ENCODE results near the gene GAL3ST1.
A peak's percentile ranks its signal among the peaks of the same experiment; 100 is the strongest.
"Not testable (repeated sequence)": the region's sequence is repeated elsewhere in the genome, so short reads cannot be mapped to it uniquely, and the experiment has no call there.

The GAL3ST1 gene

GRCh38 chr22:30574095-30574981 lies at the start of gene GAL3ST1:
Gene GAL3ST1, minus strand, starts transcription at chr22:30574665. Its CDS starts 17,273 bp downstream, at chr22:30557392.
- DNase-seq (ENCODE audit: low spot score), result peak; percentile 74

DNA sequence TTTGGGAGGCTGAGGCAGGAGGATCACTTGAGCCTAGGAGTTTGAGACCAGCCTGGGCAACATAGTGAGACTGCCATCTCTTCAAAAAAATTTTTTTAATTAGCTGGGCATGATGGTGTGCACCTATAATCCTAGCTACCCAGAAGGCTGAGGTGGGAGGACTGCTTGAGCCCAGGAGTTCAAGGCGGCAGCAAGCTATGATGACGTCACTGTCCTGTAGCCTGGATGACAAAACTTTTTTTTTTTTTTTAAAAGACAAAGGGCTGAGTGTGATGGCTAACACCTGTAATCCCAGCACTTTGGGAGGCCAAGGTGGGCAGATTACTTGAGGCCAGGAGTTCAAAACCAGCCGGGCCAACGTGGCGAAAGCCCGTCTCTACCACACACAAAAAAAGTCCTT lies 45.4 kb upstream of the GAL3ST1 start:
- not testable (repeated sequence) for DNase-seq (ENCODE audit: low spot score)

DNA sequence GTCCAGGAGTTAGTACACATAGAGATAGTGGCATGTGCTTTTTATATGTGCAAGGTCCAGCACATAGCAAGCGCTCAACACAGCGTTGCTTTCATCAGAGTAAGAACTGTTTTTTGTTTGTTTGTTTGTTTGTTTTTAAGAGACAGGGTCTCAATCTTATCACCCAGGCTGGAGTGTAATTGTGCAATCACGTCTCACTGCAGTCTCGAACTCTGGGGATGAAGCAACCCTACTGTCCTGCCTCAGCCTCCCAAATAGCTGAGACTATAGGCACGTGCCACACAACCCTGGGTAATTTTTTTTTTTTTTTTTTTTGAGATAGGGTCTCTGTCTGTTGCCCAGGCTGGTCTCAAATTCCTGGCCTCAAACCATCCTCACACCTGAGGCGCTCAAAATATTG lies 43.4 kb upstream of the GAL3ST1 start:
- DNase-seq (ENCODE audit: low spot score), result no peak

GRCh38 chr22:30615543-30615954 lies 41.1 kb upstream of the GAL3ST1 start:
- no peak for DNase-seq (ENCODE audit: low spot score)

GRCh38 chr22:30614879-30615278 lies 40.4 kb upstream of the GAL3ST1 start:
- no peak for DNase-seq (ENCODE audit: low spot score)

DNA sequence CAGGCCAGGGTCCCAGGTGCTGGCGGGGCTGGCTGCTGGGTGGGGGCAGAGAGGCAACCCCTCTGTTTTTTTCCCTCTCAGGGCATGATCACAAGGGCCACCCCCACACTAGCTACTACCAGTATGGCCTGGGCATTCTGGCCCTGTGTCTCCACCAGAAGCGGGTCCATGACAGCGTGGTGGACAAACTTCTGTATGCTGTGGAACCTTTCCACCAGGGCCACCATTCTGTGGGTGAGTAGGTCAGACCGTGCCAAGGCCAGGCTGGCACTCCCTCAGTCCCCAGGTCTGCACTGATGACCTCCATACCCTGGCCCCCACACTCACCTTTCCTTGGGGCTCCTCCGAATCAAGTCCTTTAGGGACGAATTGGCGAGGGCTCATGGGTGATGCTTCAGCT lies 39.8 kb upstream of the GAL3ST1 start:
- no peak for DNase-seq (ENCODE audit: low spot score)

DNA sequence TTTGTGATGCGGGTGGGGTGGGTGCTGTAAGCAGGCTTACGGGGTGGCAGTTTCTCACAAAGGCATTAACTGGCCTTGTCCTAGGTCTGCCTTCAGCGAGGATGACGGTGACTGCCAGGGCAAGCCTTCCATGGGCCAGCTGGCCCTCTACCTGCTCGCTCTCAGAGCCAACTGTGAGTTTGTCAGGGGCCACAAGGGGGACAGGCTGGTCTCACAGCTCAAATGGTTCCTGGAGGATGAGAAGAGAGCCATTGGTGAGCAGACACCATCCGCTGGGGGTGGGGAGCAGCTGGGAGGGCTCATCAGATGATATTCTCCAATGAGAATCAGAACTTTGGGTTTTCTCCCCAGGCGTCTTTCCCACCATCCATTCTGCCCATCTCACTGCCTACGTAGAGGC lies 38.3 kb upstream of the GAL3ST1 start:
- DNase-seq (ENCODE audit: low spot score), result no peak

DNA sequence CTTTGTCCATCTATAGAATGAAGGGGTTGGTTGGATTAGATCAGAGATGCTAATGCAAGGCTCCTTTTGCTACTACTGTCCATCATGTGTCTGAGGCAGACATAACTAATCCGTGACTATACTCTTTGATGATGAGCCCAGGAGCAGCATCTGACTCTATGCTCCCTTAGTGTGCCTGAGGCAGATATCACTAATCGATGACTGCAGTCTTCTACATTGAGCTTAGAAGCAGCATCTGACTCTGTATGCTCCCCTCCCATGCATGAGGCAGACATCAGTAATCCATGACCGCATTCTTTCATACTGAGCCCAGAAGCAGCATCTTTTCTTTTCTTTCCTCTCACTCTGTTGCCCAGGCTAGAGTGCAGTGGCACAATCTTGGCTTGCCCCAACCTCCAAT lies 36.7 kb upstream of the GAL3ST1 start:
- peak; percentile 1 for DNase-seq (ENCODE audit: low spot score)

GRCh38 chr22:30610299-30610698 lies 35.8 kb upstream of the GAL3ST1 start:
- peak; percentile 4 for DNase-seq (ENCODE audit: low spot score)

DNA sequence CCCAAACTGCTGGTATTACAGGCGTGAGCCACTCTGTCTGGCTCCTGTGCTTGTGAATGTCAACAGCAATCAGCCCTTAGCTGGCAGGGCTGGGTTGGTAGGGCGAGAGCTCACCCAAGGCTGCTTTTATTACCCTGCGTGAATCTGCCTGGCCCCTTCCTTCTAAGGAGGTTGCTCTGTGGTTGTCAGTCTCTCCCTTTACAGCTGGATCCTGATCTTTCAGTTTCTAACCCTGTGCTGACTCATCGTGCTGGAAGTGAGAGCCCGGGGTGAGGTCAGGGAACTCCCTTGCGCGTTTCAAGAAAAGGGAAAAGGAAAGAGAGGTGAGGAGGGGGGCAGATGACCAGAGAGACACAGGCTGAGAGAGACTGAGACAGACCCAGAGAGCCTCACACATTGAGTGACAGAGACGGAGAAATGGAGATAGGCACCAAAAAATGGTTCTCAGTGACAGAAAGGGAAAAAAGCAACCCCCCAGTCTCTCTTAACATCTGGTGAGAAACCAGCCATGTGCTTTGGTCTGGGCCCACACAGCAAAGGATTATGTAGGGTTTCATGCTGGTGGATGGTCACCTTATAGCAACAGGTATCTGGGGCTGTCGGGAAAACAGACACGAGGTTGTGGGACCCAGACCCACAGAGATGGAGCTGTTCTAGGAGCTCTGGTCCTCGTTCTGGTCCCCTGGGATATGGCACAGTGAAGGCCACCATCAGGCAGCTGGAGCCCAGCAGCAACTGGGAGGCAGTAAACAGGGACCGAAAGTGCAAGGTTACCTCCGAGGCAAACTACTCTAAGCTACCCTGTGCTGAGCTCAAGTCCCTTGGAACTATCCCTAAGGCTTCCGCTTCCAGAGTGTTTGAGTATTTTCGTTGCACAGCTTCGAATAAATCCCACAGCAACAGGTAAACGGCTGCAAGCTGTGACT lies 35.1 kb upstream of the GAL3ST1 start:
- DNase-seq (ENCODE audit: low spot score), result peak; percentile 12

GRCh38 chr22:30607939-30608338 lies 33.5 kb upstream of the GAL3ST1 start:
- peak; percentile 29 for DNase-seq (ENCODE audit: low spot score)

DNA sequence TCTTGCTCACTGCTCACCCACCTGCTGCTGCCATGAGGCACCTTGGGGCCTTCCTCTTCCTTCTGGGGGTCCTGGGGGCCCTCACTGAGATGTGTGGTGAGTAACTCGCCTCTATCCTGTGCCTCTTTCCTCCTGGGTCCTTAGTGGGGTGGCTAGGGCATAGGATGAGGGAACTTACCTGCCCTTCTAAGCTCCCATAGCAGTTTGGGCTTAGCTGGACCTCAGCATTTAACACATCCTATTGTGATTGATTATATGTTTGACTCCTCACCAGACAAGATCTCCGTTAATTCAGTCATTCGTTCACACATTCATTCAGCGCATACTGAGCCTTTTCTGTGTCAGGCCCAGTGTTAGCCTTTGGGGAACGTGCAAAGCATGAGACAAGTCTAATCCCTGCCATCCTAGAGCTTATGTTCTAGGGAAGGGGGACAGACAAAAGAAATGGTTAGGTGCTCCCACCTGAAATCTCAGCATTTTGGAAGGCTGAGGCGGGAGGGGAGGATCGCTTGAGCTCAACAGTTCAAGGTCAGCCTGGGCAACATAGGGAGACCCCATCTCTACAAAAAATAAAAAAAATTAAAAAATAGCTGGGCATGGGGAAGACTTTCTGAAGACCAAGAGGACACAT lies 33.0 kb upstream of the GAL3ST1 start:
- DNase-seq (ENCODE audit: low spot score), result peak; percentile 4

GRCh38 chr22:30606455-30607299 lies 32.2 kb upstream of the GAL3ST1 start, which contains the start of gene TCN2:
Gene TCN2, plus strand, starts transcription at chr22:30607174. Its CDS starts 158 bp downstream, at chr22:30607332.
- DNase-seq (ENCODE audit: low spot score), result peak; percentile 52

DNA sequence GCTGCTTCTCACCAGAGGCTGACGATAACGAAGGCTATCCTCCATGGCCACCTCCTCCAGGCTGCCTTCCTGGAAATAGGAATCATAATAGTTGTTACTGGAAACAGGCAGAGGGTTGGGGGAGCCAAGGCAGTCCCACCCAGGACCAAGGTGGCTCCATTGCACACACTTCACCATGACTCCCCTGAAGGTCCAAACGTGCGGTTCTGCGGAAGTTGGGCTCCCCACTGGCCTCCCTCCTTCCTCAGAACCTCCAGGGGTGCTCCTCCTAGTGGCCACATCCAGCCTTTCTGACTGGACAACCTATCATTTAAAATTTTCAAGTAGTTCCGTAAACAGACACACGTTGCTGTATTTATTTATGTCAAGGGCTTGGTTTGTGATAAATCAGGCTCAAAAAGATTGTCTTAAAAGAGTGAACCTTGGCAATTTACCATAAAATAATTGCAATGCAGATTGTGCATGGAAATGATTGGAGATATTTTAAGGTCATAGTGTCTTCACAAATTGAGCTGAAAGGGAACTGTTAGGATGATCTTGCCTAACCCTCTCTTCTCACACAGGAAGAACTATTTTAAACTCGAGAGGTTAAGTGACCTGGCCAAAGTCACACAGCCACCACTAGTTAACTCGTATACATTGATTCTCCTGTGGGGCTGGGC lies 31.1 kb upstream of the GAL3ST1 start:
- DNase-seq (ENCODE audit: low spot score), result peak; percentile 58

- DNase-seq (ENCODE audit: low spot score), result no peak
Observed at GRCh38 chr22:30604723-30605122, 30.3 kb upstream of the GAL3ST1 start.

- no peak for DNase-seq (ENCODE audit: low spot score)
Observed at GRCh38 chr22:30603801-30604200, 29.3 kb upstream of the GAL3ST1 start.

DNA sequence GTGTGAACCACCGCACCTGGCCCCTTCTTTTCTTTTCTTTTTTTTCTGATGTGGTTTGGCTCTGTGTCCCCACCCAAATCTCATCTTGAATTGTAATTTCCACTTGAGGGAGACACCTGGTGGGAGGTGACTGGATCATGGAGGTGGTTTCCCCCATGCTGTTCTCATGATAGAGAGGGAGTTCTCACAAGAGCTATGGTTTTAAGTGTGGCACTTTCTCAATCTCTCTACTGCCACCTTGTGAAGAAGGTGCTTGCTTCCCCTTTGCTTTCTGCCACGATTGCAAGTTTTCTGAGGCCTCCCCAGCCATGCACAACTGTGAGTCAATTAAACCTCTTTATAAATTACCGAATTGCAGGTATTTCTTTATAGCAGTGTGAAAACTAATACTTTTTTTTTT lies 27.6 kb upstream of the GAL3ST1 start:
- DNase-seq (ENCODE audit: low spot score), result no peak

DNA sequence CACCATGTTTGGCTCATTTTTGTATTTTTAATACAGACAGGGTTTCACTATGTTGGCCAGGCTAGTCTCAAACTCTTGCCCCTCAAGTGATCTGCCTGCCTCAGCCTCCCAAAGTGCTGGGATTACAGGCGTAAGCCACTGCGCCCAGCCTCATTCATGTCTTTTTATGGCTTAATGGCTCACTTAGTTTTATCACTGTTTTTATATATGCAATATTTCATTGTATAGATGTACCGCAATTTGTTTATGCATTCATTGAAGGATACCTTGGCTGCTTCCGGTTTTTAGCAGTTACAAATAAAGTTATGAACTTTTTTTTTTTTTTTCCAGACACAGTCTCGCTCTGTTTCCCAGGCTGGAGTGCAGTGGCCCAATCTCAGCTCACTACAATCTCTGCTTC lies 27.0 kb upstream of the GAL3ST1 start:
- no peak for DNase-seq (ENCODE audit: low spot score)

DNA sequence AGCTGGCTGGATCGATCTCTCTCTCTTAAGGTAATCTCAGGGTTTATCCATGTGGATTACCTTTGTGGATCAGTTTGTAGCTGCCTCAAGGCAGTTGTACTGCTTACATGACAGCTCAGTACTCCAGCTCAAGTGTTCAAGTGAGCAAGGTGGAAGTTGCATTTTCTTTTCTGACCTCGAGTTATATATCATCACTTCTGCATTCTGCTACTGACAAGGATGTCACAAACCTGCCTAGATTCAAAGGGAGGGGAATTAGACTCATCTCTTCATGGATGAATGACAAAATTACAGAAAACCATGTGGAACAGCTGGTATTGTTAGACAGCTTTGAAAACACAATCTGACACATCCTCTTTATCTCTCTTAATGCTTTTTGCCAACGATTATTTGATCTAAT lies 26.5 kb upstream of the GAL3ST1 start:
- no peak for DNase-seq (ENCODE audit: low spot score)

- no peak for DNase-seq (ENCODE audit: low spot score)
Observed at GRCh38 chr22:30598986-30599385, 24.5 kb upstream of the GAL3ST1 start.

GRCh38 chr22:30596886-30597285 lies 22.4 kb upstream of the GAL3ST1 start:
- DNase-seq (ENCODE audit: low spot score), result no peak

Data from D341Med (cell line).